HFFc6 (cell line): Measurements from ENCODE around the gene NUP50. TPM values are rescaled to one million over a fixed set of nuclear protein-coding genes. Genes with fewer than 3 reads are reported as not detected.
A peak's percentile ranks its signal among the peaks of the same experiment; 100 is the strongest.

ENCODE experiments used
- DNase-seq: peaks from one replicate; pipeline ENCODE4 v3.0.0-alpha.2; 2018
- H3K27ac Mint-ChIP-seq: 2 replicates; pipeline ENCODE4 v1.8.0; 2020; ENCODE audit warnings: mild to moderate bottlenecking, mixed read lengths
- H3K27me3 Mint-ChIP-seq: 2 replicates; pipeline ENCODE4 v1.8.0; 2021; ENCODE audit warnings: mild to moderate bottlenecking, moderate library complexity, mixed read lengths; ENCODE audit not compliant: insufficient read depth
- H3K36me3 Mint-ChIP-seq: 2 replicates; pipeline ENCODE4 v1.8.0; 2021; ENCODE audit warnings: low read depth, mixed read lengths
- H3K4me1 Mint-ChIP-seq: 2 replicates; pipeline ENCODE4 v1.8.0; 2020; ENCODE audit warnings: low read depth, mixed read lengths
- H3K4me3 Mint-ChIP-seq: 2 replicates; pipeline ENCODE4 v1.8.0; 2020; ENCODE audit warnings: mild to moderate bottlenecking, moderate library complexity, mixed read lengths
- H3K9me3 Mint-ChIP-seq: 2 replicates; pipeline ENCODE4 v1.8.0; 2020; ENCODE audit warnings: mild to moderate bottlenecking, mixed read lengths
- total RNA-seq, 6 experiments: library from RNA; stranded (reverse); fragmentation: NEBNext Ultra II Directional; extraction: Animal tissue kit (Norgen Biotek cat#: 25700); gene quantifications; 2 replicates in 1 of 6; 3 replicates in 5 of 6; pipeline ENCODE4 v1.2.3, GENCODE V29; 2021
- TF ChIP-seq, protein P1 (sequence below): fragments of 200-600 bp; sonication (generic); IDR thresholded peaks from 2 replicates; pipeline ENCODE4 v1.5.0; 2021; ENCODE audit warnings: antibody characterized with exemption, mild to moderate bottlenecking

The NUP50 gene
- total RNA-seq, 6 experiments from 2014 or later = 44.3 to 63.0 (median 56.6) TPM

GRCh38 chr22:45210991-45211390 is 47.3 kb downstream of the NUP50 start:
- Mint-ChIP-seq H3K27ac (peak overlapping the region; percentile 98), H3K36me3 (peaks cover 21% of the 10 kb centered on the region), H3K9me3 (no peaks in the 10 kb centered on the region), H3K4me3 (peak overlapping the region; percentile 91), H3K27me3 (peaks cover 3% of the 10 kb centered on the region), H3K4me1 (peaks cover 58% of the 10 kb centered on the region)
- DNase-seq = peak; percentile 77
- TF ChIP-seq, protein P1, sequence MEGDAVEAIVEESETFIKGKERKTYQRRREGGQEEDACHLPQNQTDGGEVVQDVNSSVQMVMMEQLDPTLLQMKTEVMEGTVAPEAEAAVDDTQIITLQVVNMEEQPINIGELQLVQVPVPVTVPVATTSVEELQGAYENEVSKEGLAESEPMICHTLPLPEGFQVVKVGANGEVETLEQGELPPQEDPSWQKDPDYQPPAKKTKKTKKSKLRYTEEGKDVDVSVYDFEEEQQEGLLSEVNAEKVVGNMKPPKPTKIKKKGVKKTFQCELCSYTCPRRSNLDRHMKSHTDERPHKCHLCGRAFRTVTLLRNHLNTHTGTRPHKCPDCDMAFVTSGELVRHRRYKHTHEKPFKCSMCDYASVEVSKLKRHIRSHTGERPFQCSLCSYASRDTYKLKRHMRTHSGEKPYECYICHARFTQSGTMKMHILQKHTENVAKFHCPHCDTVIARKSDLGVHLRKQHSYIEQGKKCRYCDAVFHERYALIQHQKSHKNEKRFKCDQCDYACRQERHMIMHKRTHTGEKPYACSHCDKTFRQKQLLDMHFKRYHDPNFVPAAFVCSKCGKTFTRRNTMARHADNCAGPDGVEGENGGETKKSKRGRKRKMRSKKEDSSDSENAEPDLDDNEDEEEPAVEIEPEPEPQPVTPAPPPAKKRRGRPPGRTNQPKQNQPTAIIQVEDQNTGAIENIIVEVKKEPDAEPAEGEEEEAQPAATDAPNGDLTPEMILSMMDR = no peak

DNA sequence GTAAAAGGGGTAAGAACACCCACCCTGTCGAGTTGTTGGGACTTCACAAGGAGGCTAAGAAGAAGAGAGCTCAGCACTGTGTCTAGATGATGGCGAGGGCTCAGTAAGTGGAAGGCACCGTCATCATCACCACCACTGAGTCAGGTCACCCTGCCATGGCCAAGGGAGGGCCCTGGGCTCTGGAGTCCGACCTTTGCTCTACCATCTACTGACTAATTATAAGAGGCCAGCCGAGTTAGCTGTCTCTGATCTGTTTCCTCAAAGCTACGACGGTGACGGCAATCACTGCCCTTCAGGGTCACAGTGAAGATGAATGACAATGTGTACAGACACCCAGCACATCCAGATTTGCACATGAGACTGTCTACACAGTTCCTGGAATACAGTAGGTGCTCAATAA is 47.7 kb downstream of the NUP50 start:
- Mint-ChIP-seq H3K4me1 (peaks cover 58% of the 10 kb centered on the region), H3K27ac (peak overlapping the region; percentile 98), H3K36me3 (peaks cover 21% of the 10 kb centered on the region), H3K9me3 (no peaks in the 10 kb centered on the region), H3K4me3 (peak overlapping the region; percentile 91), H3K27me3 (peaks cover 3% of the 10 kb centered on the region)
- TF ChIP-seq, protein P1 = no peak
- peak; percentile 34 for DNase-seq

DNA sequence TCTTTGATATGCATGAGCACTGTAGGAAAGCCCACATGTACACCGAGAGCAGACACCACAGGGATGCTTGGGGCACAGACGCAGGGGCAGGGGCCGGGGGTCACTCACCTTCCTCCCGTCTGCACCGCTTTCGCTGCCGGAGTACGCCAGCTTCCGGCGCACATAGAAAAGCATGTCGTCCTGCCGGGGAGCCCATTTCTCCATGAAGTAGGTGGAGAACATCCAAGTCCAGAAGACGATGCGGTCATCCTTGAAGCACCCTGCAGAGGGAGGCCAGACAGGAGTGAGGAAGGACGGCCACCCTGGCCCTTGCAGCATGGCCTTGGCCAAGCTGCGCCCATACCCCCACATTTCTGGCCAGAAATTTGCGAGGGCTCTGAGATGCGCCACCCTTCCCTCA is 48.1 kb downstream of the NUP50 start:
- TF ChIP-seq, protein P1 = no peak
- no peaks in the 10 kb centered on the region for H3K9me3 Mint-ChIP-seq
- peaks cover 3% of the 10 kb centered on the region for H3K27me3 Mint-ChIP-seq
- peaks cover 21% of the 10 kb centered on the region for H3K36me3 Mint-ChIP-seq
- no peak for DNase-seq
- peak overlapping the region; percentile 98 for H3K27ac Mint-ChIP-seq
- peaks cover 58% of the 10 kb centered on the region for H3K4me1 Mint-ChIP-seq
- peak overlapping the region; percentile 91 for H3K4me3 Mint-ChIP-seq

DNA sequence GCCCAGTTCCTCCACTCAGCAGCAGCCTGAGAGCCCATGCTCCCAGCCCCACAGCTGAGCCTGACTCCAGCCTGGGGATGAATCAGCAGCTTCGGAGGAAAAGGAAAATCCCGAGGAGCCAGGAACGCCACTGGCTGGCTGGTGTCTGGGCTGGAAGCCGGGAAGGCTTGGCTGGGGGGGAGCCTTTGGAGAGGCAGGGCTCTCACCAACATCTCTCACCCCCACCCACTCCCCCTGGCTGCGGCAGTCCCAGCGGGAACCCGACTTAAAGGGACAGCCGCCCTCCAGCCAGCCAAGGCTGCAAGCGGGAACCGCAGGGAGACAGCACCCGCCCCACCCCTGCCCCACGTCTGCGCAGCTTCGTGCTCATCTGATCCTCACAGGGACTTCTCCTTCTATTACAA is 48.6 kb downstream of the NUP50 start:
- Mint-ChIP-seq H3K4me3 (peak overlapping the region; percentile 91), H3K9me3 (no peaks in the 10 kb centered on the region), H3K4me1 (peaks cover 58% of the 10 kb centered on the region), H3K36me3 (peaks cover 21% of the 10 kb centered on the region), H3K27ac (peak overlapping the region; percentile 98), H3K27me3 (peaks cover 3% of the 10 kb centered on the region)
- peak; percentile 94 for DNase-seq
- TF ChIP-seq, protein P1 = peak; percentile 48; the same call in 1 of the 2 replicates

GRCh38 chr22:45212992-45213751 is 49.4 kb downstream of the NUP50 start:
- peak overlapping the region; percentile 91 for H3K4me3 Mint-ChIP-seq
- TF ChIP-seq, protein P1 = no peak

More at GRCh38 chr22:45212992-45213751, 49.4 kb downstream of the NUP50 start:
- peak; percentile 53 for DNase-seq
- Mint-ChIP-seq H3K27ac (peak overlapping the region; percentile 98), H3K4me1 (peaks cover 52% of the 10 kb centered on the region), H3K36me3 (peaks cover 19% of the 10 kb centered on the region), H3K9me3 (no peaks in the 10 kb centered on the region), H3K27me3 (peaks cover 3% of the 10 kb centered on the region)
